Activated CD4-positive, alpha-beta T cell treated with anti-CD3 and anti-CD28 coated beads for 4 hours (primary cell): Measurements from ENCODE around the gene CXCL9.
"Not testable (repeated sequence)": the region's sequence is repeated elsewhere in the genome, so short reads cannot be mapped to it uniquely, and the experiment has no call there.

Experiments used
- DNase-seq, 2 donors: peaks; one replicate each; pipeline ENCODE4 v3.0.0-alpha.2; 2020

Gene CXCL9

DNA sequence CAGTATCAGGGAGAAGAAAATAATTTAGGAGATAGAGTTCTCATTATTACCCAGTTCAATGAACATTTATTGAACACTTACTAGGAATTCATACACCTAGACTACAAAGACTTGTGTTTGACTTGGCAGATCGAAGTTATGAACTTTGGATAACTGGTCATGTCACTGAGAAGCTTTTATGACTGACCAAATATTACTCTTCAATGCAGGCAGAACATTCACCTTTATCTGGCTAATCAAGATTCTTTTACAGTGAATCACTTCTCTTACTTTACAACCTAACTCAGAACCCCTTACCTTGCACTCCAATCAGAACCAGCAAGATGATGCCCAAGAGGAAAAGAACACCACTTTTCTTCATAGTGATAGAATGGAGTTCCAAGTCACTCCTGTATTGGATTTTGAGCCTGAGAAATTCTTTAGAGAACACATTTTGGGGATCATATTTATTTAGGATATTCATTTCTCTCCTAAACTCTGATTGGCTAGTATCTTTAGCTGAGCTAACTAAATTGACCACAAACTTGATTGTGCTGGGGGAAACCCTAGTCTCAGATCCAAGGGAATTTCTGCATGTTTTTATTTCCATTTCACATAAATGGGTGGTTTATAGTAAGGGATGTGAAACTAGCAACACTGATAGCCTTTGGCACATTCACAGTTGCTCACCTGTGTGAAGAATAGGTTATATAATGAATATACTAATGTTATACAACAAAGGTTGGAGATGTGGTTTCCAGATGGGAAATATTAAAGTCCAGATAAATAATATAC lies at the start of gene CXCL9:
Gene CXCL9 (minus strand): TSS at position 421 of the 774 bp plus-strand sequence. CDS start 60 bp downstream, at position 361.
- DNase-seq = no peak

DNA sequence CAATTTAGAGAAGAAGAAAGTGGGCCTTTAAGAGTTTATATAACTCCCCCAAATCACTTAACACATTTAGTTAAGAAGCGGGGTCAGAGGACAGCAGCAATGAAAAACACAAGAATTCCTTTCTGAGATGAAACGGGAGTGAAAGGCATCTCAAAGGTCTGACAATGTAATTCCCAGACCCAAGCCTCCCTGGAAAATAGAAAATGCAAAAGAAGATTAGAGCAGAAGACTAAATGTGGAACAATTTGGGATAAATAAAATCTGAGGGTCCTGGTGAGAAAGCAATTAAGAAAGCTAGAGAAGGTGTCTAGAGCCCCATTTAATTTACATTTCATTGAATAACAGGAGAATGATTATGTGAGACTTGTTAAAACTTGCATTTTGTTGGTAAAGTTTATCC lies 48.1 kb upstream of the CXCL9 start:
- no peak for DNase-seq

DNA sequence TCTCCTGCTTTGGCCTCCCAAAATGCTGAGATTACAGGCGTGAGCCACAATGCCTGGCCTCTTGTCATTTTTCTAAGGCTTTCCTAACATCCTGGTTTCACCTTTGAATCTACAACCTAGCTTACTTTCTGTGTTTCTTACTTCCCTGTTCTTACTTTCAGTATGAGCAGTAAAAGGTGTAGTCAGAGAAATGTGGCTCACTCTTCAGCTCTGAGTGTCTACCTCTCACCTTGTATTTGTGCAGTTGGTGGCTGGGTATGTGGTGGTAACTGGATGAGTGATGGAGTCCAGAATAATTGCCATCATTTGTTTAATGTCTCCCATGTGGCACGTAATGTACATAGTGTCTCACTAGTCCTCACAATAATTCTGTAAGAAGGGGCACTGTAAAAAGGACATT lies 47.7 kb upstream of the CXCL9 start:
- DNase-seq = no peak

DNA sequence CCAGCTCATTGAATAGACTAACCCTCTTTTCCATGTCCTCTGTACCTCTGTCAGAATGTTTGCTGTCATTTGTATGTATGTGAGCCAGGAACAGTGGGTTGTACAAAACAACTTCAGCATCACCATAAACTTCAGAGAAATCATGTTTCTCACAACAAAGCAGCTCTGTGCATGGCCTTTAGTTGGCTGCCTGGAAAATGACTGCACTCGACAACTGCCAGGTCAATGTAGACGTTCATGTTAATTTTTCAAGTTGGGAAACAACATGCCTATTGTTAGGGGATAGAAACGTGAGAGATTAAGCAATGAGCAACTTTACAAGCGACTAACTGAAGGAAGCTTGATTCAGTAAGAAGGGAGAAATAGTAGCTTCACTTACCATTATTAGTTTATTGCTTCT lies 46.4 kb upstream of the CXCL9 start:
- DNase-seq = no peak

DNA sequence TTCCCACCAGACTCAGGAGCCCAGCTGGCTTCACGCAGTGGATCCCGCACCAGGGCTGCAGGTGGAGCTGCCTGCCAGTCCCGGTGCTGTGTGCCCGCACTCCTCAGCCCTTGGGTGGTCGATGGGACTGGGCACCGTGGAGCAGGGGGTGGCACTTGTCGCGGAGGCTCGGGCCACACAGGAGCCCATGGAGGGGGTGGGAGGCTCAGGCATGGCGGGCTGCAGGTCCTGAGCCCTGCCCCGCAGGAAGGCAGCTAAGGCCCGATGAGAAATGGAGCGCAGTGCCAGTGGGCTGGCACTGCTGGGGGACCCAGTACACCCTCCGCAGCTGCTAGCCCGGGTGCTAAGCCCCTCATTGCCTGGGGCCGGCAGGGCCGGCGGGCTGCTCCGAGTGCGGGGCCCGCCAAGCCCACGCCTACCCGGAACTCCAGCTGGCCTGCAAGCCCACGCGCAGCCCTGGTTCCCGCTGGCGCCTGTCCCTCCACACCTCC lies 43.3 kb upstream of the CXCL9 start:
- DNase-seq = not testable (repeated sequence)

DNA sequence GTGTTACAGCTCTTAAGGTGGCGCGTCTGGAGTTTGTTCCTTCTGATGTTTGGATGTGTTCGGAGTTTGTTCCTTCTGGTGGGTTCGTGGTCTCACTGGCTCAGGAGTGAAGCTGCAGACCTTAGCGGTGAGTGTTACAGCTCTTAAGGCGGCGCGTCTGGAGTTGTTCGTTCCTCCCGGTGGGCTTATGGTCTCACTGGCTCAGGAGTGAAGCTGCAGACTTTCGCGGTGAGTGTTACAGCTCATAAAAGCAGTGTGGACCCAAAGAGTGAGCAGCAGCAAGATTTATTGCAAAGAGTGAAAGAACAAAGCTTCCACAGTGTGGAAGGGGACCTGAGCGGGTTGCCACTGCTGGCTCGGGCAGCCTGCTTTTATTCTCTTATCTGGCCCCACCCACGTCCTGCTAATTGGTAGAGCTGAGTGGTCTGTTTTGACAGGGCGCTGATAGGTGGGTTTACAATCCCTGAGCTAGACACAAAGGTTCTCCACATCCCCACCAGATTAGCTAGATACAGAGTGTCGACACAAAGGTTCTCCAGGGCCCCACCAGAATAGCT lies 42.6 kb upstream of the CXCL9 start:
- DNase-seq = not testable (repeated sequence)

DNA sequence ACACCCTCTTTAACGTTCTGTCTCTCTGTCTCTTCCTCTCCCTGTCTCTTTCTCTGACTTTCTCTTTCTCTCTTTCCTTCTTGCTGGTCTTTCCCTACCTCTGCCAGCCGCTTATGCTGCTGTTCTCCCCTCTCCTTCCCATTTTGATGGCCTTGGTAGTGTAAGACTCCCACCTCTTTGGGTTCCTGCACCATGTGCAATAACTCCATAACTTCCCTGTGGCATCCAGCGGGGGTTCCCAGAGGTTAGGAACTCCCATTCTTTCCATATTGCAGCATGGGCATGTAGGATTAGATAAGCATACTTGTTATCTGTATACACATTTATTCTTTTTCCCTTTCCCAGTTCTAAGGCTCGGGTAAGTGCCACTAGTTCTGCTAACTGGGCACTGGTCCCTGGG lies 37.4 kb upstream of the CXCL9 start:
- not testable (repeated sequence) for DNase-seq

DNA sequence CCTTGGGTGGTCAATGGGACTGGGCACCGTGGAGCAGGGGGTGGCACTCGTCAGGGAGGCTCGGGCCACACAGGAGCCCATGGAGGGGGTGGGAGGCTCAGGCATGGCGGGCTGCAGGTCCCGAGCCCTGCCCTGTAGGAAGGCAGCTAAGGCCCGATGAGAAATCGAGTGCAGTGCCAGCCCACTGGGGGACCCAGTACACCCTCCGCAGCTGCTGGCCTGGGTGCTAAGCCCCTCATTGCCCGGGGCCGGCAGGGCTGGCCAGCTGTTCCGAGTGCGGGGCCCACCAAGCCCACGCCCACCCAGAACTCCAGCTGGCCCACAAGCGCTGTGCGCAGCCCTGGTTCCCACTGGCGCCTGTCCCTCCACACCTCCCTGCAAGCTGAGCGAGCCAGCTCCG lies 36.0 kb upstream of the CXCL9 start:
- not testable (repeated sequence) for DNase-seq

DNA sequence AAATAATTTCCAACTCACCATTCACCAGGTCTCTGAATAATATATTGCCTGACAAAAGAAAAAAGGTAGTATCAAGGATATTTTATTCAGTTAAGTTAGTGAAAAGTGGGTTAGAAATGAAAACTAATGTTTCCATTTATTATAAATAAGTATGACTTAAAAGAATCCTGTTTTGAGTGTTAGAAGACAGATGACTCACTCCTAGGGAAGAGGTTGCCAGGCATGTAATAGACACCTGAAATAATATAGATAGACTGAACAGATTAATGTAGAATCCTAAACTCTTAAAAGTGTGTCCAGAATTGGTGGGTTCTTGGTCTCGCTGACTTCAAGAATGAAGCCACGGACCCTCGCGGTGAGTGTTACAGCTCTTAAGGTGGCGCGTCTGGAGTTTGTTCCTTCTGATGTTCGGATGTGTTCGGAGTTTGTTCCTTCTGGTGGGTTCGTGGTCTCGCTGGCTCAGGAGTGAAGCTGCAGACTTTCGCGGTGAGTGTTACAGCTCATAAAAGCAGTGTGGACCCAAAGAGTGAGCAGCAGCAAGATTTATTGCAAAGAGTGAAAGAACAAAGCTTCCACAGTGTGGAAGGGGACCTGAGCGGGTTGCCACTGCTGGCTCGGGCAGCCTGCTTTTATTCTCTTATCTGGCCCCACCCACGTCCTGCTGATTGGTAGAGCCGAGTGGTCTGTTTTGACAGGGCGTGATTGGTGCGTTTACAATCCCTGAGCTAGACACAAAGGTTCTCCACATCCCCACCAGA lies 35.1 kb upstream of the CXCL9 start:
- DNase-seq = not testable (repeated sequence)

DNA sequence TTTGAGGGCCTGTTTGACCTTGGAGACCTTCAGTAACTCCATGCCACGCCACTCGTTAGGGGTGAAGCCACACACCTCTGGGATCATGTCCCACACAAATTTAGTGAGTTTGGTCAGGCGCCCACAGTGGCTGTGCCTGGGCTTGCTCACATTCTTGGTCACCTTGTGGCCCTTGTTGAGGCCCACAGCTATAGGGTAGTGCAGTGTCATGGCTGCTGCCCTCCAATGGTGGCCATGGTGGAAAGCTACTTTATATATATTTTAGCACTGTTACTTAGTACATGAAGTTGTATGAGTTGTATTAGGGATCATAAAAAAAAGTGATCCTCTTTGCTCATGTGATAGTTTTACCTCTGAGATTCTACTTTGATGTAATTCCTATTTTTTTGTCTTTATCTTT lies 29.5 kb upstream of the CXCL9 start:
- no peak for DNase-seq

DNA sequence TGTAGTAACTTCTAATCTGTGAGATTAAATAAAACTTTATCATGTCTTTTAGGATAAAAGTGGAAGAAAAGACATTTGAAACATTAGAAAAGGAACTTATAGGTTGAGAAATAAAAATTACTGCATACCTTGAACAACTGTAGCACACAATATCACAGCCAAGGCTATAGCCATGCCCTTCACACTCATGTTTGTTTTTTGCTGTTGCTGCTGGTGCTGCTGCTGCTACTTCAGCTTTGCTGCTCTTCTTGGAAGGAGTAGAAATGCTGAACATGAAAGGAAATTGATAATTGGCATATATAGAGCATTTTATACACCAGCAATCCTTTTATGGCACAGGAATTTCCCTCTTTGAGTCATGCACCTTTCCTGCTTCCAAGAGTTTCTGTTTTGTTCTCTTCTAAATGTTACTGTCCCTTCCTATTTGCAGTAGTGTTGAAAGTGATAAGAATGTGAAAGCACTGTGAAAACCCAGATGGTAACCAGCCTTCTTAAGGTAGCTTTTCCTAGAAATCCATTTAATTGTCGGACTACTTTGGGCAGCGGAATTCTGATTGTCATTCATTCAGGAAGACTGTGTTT lies 28.6 kb upstream of the CXCL9 start, which contains the start of gene CXCL11:
Gene CXCL11 (minus strand): TSS at position 272 of the 582 bp plus-strand sequence. CDS start 83 bp downstream, at position 189.
- DNase-seq = no peak

DNA sequence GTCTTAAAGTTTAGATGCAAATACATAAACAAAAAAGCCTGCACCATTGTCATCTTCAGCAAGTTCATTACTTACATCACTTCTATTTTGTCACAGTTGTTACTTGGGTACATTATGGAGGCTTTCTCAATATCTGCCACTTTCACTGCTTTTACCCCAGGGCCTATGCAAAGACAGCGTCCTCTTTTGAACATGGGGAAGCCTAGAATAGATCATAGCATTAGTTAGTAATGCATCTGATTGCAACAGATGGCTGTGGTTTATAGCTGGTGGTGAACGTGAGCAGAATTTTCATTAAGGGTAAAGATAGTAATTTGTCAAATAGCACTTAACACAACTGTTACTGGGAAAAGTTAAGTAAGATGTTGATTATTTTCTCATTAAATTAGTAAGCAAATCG lies 27.8 kb upstream of the CXCL9 start:
- DNase-seq = no peak

DNA sequence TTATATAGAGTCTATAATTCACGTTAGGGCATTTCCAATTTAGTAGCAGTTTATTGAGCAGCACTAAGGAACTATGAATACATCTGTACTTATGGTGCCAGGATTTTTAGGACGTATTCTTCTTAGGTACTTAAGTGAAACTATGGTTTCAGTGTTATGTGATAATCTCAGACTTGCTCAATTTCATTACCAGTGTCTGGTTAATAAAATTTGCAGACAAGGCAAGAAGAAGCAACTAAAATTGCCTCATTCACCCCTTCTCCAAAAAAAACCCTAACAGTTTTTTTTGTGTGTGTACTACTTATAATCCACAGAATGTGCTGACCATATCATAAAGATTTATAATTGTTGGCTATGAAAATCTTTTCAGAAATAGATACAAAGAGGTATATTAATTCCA lies 22.0 kb upstream of the CXCL9 start:
- no peak for DNase-seq

DNA sequence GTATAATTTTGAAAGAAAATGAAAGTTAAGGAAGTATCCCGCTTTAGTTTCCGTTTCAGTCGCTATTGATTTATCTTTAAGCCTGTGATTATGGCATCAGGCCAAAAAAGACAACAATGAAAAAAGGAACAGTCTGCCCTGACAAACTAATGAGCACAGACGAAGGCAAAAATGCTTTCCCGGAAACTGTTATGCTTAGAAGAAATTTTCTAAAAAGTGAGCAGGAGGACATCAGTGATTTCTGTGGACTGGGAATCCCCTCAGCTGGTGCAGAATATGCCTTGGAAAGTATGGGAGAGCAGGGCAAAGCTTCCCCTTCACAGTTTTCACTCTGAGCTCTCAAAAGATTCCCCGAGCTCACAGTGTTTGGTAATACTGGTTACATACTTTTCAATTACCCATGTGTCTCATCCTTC lies 21.0 kb upstream of the CXCL9 start:
- peak; percentile 2 to 8 for DNase-seq

DNA sequence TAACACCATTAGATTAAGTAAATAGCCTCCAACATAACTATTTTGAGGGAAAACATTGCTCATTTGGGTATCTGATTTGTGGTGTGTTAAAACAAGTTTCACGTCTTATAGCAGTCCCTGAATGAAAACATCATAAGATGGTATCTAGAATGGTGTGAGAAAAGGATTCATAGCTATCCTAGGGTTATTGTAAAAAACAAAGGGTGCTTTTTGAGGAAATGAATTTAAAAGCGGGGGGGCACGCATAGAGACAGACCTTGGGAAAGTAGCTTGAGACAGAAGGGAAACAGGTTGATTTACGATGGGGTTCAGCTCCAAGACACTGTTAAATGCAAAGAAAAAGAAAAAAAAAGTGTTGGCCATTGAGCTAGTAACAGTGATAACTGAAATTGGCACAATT lies 16.8 kb upstream of the CXCL9 start:
- DNase-seq = no peak

DNA sequence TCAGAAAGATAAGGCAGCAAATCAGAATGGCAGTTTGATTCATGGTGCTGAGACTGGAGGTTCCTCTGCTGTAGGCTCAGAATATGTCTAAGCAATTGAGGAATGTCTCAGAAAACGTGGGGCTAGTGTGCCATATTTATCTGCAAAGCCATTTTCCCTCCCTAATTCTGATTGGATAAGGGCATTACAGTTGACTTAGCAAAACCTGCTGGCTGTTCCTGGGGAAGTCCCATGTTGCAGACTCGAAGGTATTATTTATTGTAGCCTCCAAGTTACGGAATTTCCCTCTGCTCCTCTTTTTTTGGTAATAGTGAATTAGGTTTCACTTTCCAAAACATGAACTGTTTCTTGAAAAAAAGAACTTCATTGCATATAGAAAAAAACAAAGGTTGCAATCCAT lies 16.1 kb upstream of the CXCL9 start, which contains the start of gene CXCL10:
Gene CXCL10 (minus strand): TSS at position 109 of the 400 bp plus-strand sequence. CDS start 66 bp downstream, at position 43.
- DNase-seq = peak in 1 of 2 donors; percentile 13

DNA sequence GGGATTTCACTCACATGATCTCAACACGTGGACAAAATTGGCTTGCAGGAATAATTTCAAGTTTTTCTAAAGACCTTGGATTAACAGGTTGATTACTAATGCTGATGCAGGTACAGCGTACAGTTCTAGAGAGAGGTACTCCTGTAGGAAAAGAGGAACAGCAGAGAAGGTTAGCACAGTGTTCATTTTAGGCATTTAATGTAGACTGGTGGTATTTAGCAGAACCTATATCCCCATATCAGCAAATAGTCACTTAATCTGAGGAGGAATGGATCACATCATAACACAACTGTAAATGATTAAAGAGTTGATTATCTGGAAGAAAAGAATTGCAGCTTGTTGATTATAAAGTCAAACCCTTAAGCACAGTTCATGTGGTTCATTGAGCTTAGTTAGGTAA lies 15.4 kb upstream of the CXCL9 start:
- no peak for DNase-seq

DNA sequence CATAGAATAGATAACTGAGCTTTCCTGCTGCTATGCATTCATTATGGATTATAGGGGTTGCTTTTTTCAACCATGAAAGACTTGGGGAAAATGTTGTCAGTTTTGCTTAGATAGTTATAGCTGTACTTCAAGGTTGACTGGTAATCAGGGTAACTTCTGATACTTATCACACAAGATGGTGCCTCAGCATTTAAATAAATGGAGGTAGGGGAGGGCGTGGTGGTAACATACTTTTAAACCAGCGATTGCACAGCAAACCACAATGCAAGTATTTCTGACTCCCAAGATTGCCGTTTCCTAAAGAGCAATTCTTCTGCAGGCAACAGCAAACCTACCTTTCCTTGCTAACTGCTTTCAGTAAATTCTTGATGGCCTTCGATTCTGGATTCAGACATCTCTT lies 14.7 kb upstream of the CXCL9 start:
- DNase-seq = no peak

DNA sequence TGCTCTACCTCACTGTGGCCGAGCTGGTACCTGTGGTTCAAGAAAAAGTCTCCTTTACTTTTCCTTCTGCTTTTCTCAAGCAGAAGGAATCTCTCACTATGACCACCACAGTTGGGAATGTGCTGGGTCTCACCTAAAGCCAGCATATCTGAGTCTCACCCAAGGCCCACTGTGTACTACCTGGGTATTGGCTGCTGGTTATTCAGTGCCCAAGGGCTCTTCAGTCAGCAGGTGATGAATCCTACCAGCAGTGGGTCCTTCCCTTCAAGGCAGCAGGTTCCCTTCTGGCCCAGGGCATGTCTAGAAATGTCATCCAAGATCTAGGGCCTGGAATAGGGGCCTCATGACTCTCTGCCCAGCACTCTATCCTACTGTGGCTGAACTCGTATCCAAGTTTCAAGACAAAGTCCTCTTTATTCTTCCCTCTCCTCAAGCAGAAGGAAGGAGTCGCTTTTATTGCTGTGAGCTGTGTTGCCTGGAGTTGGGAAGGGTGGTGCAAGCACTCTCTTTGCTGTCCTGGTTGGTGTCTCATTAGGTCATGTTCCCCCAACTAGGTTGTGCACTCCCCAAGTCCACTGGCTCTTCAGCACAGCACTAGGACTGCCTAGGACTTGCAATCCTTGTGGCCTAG lies 9.9 kb upstream of the CXCL9 start:
- no peak for DNase-seq

DNA sequence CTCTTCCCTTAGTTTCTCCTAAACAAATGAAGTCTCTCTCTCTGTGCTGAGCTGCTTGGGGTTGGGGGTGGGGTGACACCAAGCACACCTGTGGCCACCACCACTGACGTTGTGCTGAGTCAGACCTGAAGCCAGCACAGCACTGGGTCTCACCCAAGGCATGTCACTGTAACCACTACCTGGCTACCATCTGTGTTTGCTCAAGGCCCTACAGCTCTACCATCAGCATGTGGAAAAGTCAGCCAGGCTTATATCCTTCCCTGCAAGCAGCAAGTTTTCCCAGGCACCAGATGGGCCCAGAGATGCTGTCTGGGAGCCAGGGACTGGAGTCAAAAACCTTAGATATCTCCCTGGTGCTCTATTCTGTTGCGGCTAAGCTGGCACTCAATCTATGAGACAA lies 9.1 kb upstream of the CXCL9 start:
- no peak for DNase-seq

DNA sequence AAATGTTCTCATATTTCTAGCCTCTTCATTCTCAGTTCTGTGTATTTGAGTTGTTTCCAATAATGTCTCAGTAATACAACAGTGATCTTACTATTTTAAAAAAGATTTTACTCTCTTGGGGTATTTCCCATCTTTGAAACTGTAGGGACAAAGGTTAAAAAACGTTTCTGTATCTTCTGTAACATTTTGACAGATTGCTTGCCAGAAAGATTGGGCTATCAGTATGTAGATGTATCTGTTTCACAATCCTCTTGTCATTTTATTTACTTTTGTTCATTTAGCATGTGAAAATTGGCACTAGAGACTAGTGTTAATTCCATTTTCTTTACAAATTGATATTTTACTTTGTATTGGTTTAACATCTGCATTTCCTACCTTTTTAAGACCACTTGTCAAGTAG lies 6.2 kb upstream of the CXCL9 start:
- DNase-seq = no peak

DNA sequence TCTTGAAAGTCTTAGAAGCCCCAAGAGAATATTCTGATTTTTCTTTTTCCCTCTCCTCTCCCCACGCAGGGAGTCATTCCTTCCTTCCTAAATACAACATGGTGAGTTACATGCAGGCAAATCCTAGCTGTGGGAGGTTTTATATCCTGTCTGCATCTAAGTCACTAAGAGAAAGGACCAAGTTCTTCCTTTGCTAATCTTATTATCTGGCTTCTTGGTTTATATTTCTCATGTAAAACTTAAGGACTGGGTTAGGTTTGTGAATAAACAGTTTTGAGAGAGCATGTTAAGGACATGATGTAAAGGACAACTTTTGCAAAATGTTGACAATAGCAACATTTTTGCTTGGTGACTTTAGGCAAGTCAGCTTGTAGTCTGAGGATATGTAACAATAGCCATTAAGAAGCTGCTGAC lies 5.1 kb upstream of the CXCL9 start:
- DNase-seq = no peak
